Gastrocnemius medialis (tissue), 4 donors: ENCODE data around the gene FOSL2.

ENCODE experiments used
- CTCF ChIP-seq, 5 experiments: fragments of 450-650 bp in 3 of 5; fragments of 200-600 bp in 2 of 5; sonication (generic) in 2 of 5; IDR thresholded peaks in 4 of 5; conservative IDR thresholded peaks in 1 of 5; 1 replicate in 4 of 5; 2 replicates in 1 of 5; pipeline ENCODE4 v1.5.1; 2016 to 2019; ENCODE audit warnings: antibody characterized with exemption in 5 of 5, mild to moderate bottlenecking in 3 of 5, moderate library complexity in 3 of 5
- POLR2A ChIP-seq, 2 donors: fragments of 450-650 bp; IDR thresholded peaks; one replicate each; pipeline ENCODE4 v1.6.1; 2017; ENCODE audit warnings: antibody characterized with exemption in 2 of 2, mild to moderate bottlenecking in 2 of 2, moderate library complexity in 2 of 2

DNA sequence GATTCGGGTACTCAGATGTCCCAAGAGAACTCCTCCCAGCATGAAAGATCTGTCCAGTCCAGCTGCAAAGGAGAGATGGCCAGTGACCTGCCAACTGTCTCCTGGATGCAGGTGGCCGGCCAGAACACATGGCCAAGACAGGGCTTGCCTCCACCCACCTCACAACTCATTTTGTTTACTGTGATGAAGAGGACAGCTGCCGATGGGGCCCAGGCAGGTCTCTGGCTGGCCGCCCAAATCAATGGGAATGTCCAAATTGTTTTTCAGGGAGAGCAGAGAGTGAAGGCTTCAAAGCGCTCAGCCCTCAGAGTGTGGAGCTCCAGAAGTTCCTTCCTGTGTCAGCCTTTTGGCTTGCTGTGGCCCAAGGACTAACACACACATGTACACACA lies 41.9 kb downstream of the FOSL2 start:
- TF ChIP-seq CTCF (IDR thresholded peaks at IDR 0.05 in 4 of 5, conservative IDR thresholded peaks at IDR 0.05 in 1 of 5) (no peak), POLR2A (IDR thresholded peaks at IDR 0.05) (no peak)
